Measurements from ENCODE around the gene ZC3H4. TPM values are rescaled to one million over a fixed set of nuclear protein-coding genes. Genes with fewer than 3 reads are reported as not detected.

ZC3H4 gene
- total and polyA plus RNA-seq, 2 donors (not counting 3 experiments of a cell fraction or from before 2014, with no cell fraction given), result 6.2 to 63.9 TPM

DNA sequence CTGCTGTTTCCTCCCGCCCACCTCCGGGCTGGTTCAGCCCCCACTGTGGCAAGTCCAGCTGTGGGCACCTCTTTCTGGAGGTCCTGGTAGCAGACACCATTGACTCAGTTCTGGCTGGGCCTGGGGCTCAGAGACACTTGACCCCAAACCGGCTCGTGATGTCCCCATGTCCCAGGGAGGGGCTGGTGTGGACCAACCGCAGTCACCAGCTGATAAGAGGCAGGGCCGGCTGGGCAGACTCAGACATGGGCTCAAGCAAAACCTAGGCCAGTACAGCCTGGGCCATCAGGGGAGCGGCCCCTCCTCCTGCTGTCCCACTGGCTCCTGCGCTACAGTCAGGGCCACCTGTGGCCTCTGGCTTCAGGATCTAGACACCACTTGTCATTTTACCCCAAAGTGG is 45.3 kb downstream of the ZC3H4 start:
- CTCF ChIA-PET, result interaction anchor here (0.6 to 1.6 kb wide), 5 partner anchors 10 to 55 kb away, joined by 3 to 15 read pairs (median 3); partner anchors contain the start of gene ZC3H4
- H3K27ac ChIP-seq (ENCODE audit: insufficient read depth, low read depth, low read length), result no peak overlapping the region
- no peaks in the 10 kb centered on the region for H3K9me1 ChIP-seq (replicated peaks; ENCODE audit: control insufficient read depth, extremely low read depth, insufficient read depth, low read length)
- H3K36me3 ChIP-seq (ENCODE audit: control insufficient read depth in 2 of 2, extremely low read depth in 1 of 2, insufficient read depth in 2 of 2, low read length in 2 of 2), result peaks cover 12 to 58% of the 10 kb centered on the region in 2 experiments
- dilution Hi-C loops (cut with MboI; ENCODE audit: extremely low pct_ligation_motif_present, low sequenced_read_pairs), result no loop called here
- H3K4me2 ChIP-seq (ENCODE audit: insufficient read depth, low read length), result no peak overlapping the region
- no peaks in the 10 kb centered on the region for H3K9me3 ChIP-seq (replicated peaks; ENCODE audit: control insufficient read depth, insufficient read depth, low read length)
- H3K79me2 ChIP-seq (ENCODE audit: control insufficient read depth, insufficient read depth, low read length), result no peaks in the 10 kb centered on the region
- no peak overlapping the region for H3K4me3 ChIP-seq (replicated peaks in 1 of 3; ENCODE audit: insufficient read depth in 1 of 3, low read depth in 1 of 3, low read length in 3 of 3)
- H3K9ac ChIP-seq (replicated peaks; ENCODE audit: extremely low read depth, insufficient read depth, low read length), result no peak overlapping the region
- no peaks in the 10 kb centered on the region for H3K27me3 ChIP-seq (ENCODE audit: control insufficient read depth in 2 of 2, insufficient read depth in 2 of 2, low read length in 2 of 2)
- FAIRE-seq (no peak), DNase-seq (ENCODE audit: low read depth, low spot score) (no peak)
- H3K4me1 ChIP-seq (ENCODE audit: control insufficient read depth, extremely low read depth, insufficient read depth, low read length), result no peaks in the 10 kb centered on the region
- no peak for TF ChIP-seq EZH2 (IDR thresholded peaks at IDR 0.05; ENCODE audit: borderline replicate concordance, low read depth, low read length, severe bottlenecking)
- TF ChIP-seq, protein P1, sequence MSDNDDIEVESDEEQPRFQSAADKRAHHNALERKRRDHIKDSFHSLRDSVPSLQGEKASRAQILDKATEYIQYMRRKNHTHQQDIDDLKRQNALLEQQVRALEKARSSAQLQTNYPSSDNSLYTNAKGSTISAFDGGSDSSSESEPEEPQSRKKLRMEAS (IDR thresholded peaks at IDR 0.05; ENCODE audit: insufficient read depth, insufficient read length), result no peak
- POLR2A ChIA-PET, result no interaction called here
- intact Hi-C loops (cut with micrococcal nuclease), result no loop called here
- no peaks in the 10 kb centered on the region for H4K20me1 ChIP-seq (replicated peaks; ENCODE audit: control insufficient read depth, extremely low read depth, insufficient read depth, low read length)
- no peak overlapping the region for H2AFZ ChIP-seq (ENCODE audit: low read depth, low read length)
- no TSS peak for BruUV-seq (replicated peaks)

DNA sequence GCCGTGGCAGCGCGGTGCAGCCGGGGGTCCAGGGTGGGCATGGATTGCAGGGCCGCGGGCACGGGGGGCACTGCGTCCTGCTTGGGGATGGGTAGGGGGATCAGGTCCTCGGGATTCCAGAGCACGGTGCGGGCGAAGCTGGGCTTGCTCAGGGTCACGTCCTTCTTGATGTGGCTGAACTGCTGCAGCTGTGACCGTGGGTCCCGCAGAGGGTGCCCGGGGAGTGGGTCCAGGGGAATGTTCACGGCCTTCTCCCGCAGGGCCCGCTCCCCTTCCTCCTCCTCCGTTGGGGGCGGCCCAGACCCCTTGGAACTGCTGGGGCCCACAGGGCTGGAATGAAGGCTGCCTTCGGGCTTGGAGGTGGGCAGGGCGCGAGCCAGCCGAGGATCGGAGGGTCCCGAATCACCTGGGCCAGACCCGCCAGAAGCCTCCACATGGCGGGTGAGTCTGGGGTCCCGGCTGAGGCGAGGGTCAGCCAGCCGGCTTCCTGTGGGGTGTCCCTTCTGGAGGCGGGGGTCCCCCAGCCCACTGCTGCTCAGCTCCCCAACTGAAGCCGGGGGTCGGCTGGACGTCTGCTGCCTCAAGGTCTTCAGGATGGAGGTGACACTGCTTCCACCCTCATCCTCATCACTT is 46.2 kb downstream of the ZC3H4 start:
- no peaks in the 10 kb centered on the region for H3K9me1 ChIP-seq (replicated peaks; ENCODE audit: control insufficient read depth, extremely low read depth, insufficient read depth, low read length)
- H3K27ac ChIP-seq (ENCODE audit: insufficient read depth, low read depth, low read length), result no peak overlapping the region
- intact Hi-C loops (cut with micrococcal nuclease), result no loop called here
- DNase-seq (ENCODE audit: low read depth, low spot score), result no peak
- H3K4me1 ChIP-seq (ENCODE audit: control insufficient read depth, extremely low read depth, insufficient read depth, low read length), result no peaks in the 10 kb centered on the region
- no peaks in the 10 kb centered on the region for H4K20me1 ChIP-seq (replicated peaks; ENCODE audit: control insufficient read depth, extremely low read depth, insufficient read depth, low read length)
- H2AFZ ChIP-seq (ENCODE audit: low read depth, low read length), result no peak overlapping the region
- H3K9me3 ChIP-seq (replicated peaks; ENCODE audit: control insufficient read depth, insufficient read depth, low read length), result no peaks in the 10 kb centered on the region
- no peak overlapping the region for H3K4me3 ChIP-seq (replicated peaks in 1 of 3; ENCODE audit: insufficient read depth in 1 of 3, low read depth in 1 of 3, low read length in 3 of 3)
- BruUV-seq (replicated peaks), result no TSS peak
- no peak overlapping the region for H3K9ac ChIP-seq (replicated peaks; ENCODE audit: extremely low read depth, insufficient read depth, low read length)
- CTCF ChIA-PET, result interaction anchor here (0.6 to 1.6 kb wide), 3 partner anchors 12 to 54 kb away, joined by 3 to 15 read pairs (median 5); partner anchors contain the start of gene ZC3H4
- POLR2A ChIA-PET, result no interaction called here
- TF ChIP-seq GATA2 (IDR thresholded peaks at IDR 0.05; ENCODE audit: insufficient read depth, insufficient read length, low read depth, low read length) (no peak), JUN (IDR thresholded peaks at IDR 0.05; ENCODE audit: borderline replicate concordance, insufficient read depth, insufficient read length, low read depth) (no peak), POLR2A (IDR thresholded peaks at IDR 0.05; ENCODE audit: low read depth, low read length) (no peak), MYC (IDR thresholded peaks at IDR 0.05; ENCODE audit: low read depth, low read length) (no peak), POLR2AphosphoS5 (IDR thresholded peaks at IDR 0.05; ENCODE audit: insufficient read depth, low read depth, low read length) (no peak), FOS (IDR thresholded peaks at IDR 0.05; ENCODE audit: borderline replicate concordance, insufficient read depth, low read length) (no peak), EZH2 (IDR thresholded peaks at IDR 0.05; ENCODE audit: borderline replicate concordance, low read depth, low read length, severe bottlenecking) (no peak)
- TF ChIP-seq, protein P1 (IDR thresholded peaks at IDR 0.05; ENCODE audit: insufficient read depth, insufficient read length), result no peak
- TF ChIP-seq, protein P2, sequence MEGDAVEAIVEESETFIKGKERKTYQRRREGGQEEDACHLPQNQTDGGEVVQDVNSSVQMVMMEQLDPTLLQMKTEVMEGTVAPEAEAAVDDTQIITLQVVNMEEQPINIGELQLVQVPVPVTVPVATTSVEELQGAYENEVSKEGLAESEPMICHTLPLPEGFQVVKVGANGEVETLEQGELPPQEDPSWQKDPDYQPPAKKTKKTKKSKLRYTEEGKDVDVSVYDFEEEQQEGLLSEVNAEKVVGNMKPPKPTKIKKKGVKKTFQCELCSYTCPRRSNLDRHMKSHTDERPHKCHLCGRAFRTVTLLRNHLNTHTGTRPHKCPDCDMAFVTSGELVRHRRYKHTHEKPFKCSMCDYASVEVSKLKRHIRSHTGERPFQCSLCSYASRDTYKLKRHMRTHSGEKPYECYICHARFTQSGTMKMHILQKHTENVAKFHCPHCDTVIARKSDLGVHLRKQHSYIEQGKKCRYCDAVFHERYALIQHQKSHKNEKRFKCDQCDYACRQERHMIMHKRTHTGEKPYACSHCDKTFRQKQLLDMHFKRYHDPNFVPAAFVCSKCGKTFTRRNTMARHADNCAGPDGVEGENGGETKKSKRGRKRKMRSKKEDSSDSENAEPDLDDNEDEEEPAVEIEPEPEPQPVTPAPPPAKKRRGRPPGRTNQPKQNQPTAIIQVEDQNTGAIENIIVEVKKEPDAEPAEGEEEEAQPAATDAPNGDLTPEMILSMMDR (IDR thresholded peaks at IDR 0.05; ENCODE audit: extremely low read depth in 1 of 2, insufficient read depth in 1 of 2, low read depth in 1 of 2, low read length in 2 of 2), result no peak
- H3K4me2 ChIP-seq (ENCODE audit: insufficient read depth, low read length), result no peak overlapping the region
- peaks cover 12 to 54% of the 10 kb centered on the region in 2 experiments for H3K36me3 ChIP-seq (ENCODE audit: control insufficient read depth in 2 of 2, extremely low read depth in 1 of 2, insufficient read depth in 2 of 2, low read length in 2 of 2)
- dilution Hi-C loops (cut with MboI; ENCODE audit: extremely low pct_ligation_motif_present, low sequenced_read_pairs), result no loop called here
- no peaks in the 10 kb centered on the region for H3K79me2 ChIP-seq (ENCODE audit: control insufficient read depth, insufficient read depth, low read length)
- no peak for FAIRE-seq
- H3K27me3 ChIP-seq (ENCODE audit: control insufficient read depth in 2 of 2, insufficient read depth in 2 of 2, low read length in 2 of 2), result no peaks in the 10 kb centered on the region
